Effector memory CD4-positive, alpha-beta T cell (primary cell): Measurements from ENCODE around the gene SEMA5A.

Source experiments
- DNase-seq, 3 donors: peaks; one replicate each; pipeline ENCODE4 v3.0.0-alpha.2; 2020
- H3K27ac ChIP-seq: 2 replicates; pipeline ENCODE4 v1.7.0; 2013; ENCODE audit warnings: mild to moderate bottlenecking, low read length, moderate library complexity; ENCODE audit not compliant: insufficient read depth, poor library complexity, severe bottlenecking
- H3K27me3 ChIP-seq: replicated peaks from 2 replicates; pipeline ENCODE4 v1.7.0; 2013; ENCODE audit warnings: mild to moderate bottlenecking, low read length; ENCODE audit not compliant: insufficient read depth, control insufficient read depth, poor library complexity, severe bottlenecking
- H3K36me3 ChIP-seq: 2 replicates; pipeline ENCODE4 v1.7.0; 2013; ENCODE audit warnings: mild to moderate bottlenecking, low read length, moderate library complexity; ENCODE audit not compliant: control insufficient read depth, insufficient read depth
- H3K4me1 ChIP-seq: 2 replicates; pipeline ENCODE4 v1.7.0; 2013; ENCODE audit warnings: low read length, mild to moderate bottlenecking; ENCODE audit not compliant: control insufficient read depth, insufficient read depth, poor library complexity, severe bottlenecking
- H3K4me3 ChIP-seq: 2 replicates; pipeline ENCODE4 v1.7.0; 2013; ENCODE audit warnings: low read length, low read depth, mild to moderate bottlenecking; ENCODE audit not compliant: insufficient read depth, poor library complexity, severe bottlenecking
- H3K9me3 ChIP-seq: 2 replicates; pipeline ENCODE4 v1.7.0; 2013; ENCODE audit warnings: mild to moderate bottlenecking, low read length, moderate library complexity; ENCODE audit not compliant: control insufficient read depth

SEMA5A gene

DNA sequence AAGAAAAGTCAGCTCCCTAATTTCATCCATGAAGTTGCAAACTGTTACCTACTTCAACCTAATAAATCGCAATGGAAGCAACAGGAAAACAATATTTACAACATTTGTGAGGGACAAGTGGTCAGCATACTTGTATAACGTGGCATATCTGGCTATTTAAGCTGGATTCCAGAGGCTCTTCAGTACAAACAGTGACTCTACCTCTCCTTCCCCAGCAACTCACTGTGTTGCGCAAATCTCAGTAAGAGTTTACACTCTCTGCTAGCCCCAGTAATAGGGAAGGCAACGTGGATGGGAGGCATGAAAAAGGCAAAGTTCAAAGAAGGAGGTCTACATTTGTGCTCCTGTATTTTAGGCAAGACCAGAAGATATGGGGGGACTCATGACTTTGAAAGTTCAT is 18.9 kb upstream of the SEMA5A start:
- Histone ChIP-seq H3K27ac (no peak overlapping the region), H3K9me3 (no peaks in the 10 kb centered on the region), H3K4me1 (no peaks in the 10 kb centered on the region), H3K27me3 (no peaks in the 10 kb centered on the region), H3K4me3 (no peak overlapping the region), H3K36me3 (no peaks in the 10 kb centered on the region)
- DNase-seq, result no peak

GRCh38 chr5:9562141-9562540 is 16.3 kb upstream of the SEMA5A start:
- H3K4me1 ChIP-seq, result no peaks in the 10 kb centered on the region
- no peaks in the 10 kb centered on the region for H3K36me3 ChIP-seq
- no peak overlapping the region for H3K4me3 ChIP-seq
- no peaks in the 10 kb centered on the region for H3K9me3 ChIP-seq
- DNase-seq, result no peak
- H3K27ac ChIP-seq, result no peak overlapping the region
- no peaks in the 10 kb centered on the region for H3K27me3 ChIP-seq

DNA sequence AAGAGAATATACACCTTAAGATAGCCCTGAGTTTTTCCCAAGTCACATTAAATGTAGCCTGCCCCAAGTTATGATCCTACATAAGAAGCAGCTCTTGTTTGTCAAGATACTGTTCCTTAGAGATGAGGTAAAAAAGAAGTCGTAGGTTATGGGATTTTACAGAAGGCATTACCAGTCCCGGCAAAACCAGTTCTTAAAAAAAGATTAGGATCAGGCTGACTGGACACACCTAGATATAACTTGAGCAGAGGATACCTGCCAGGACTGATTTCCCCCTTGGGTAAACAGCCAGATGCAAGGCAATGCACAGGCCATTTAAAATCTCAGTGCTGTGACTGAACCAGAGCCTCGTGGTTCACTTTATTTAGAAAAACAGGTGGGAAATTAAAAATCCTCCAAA is 14.1 kb upstream of the SEMA5A start:
- no peak for DNase-seq
- no peaks in the 10 kb centered on the region for H3K9me3 ChIP-seq
- no peak overlapping the region for H3K27ac ChIP-seq
- no peaks in the 10 kb centered on the region for H3K36me3 ChIP-seq
- no peaks in the 10 kb centered on the region for H3K4me1 ChIP-seq
- H3K4me3 ChIP-seq, result no peak overlapping the region
- H3K27me3 ChIP-seq, result no peaks in the 10 kb centered on the region

DNA sequence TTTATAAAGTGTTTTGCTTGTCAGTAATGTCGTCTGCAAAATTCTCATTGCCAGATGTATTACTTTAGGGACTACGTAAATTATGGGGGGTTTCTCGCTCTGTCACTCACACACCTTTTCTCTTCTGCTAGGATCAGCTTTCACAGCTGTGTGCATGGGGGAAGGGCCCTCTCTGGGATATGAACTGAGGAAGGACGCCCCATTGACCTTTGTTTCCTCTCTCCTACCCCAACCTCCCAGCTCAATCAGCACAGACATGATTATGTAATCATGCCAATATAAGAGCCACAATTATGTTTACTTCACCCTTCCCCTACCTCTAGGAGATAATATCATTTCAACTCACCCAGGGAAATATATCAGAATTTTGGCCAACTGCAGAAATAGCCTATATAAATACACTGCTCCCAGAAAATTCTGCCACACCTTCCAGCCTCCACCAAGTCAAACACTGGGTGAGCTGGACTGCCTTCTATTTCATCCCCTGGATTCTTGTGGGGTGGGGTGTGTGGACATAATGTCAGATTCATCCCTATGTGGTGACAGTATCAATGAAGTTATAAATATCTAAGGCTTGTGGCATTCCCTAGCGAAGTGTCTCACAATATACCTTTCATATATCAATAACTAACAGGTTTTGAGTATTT is 12.6 kb upstream of the SEMA5A start:
- Histone ChIP-seq H3K9me3 (no peaks in the 10 kb centered on the region), H3K27ac (no peak overlapping the region), H3K4me3 (no peak overlapping the region), H3K36me3 (no peaks in the 10 kb centered on the region), H3K4me1 (no peaks in the 10 kb centered on the region), H3K27me3 (no peaks in the 10 kb centered on the region)
- DNase-seq, result no peak

- no peak overlapping the region for H3K27ac ChIP-seq
- H3K9me3 ChIP-seq, result no peaks in the 10 kb centered on the region
- no peak overlapping the region for H3K4me3 ChIP-seq
- no peaks in the 10 kb centered on the region for H3K36me3 ChIP-seq
- no peaks in the 10 kb centered on the region for H3K27me3 ChIP-seq
- no peaks in the 10 kb centered on the region for H3K4me1 ChIP-seq
- DNase-seq, result no peak
Measured at GRCh38 chr5:9557696-9558095, 11.8 kb upstream of the SEMA5A start.

GRCh38 chr5:9555961-9556360 is 10.1 kb upstream of the SEMA5A start:
- DNase-seq, result no peak
- Histone ChIP-seq H3K27me3 (no peaks in the 10 kb centered on the region), H3K9me3 (no peaks in the 10 kb centered on the region), H3K27ac (no peak overlapping the region), H3K36me3 (no peaks in the 10 kb centered on the region), H3K4me1 (no peaks in the 10 kb centered on the region), H3K4me3 (no peak overlapping the region)

- no peak overlapping the region for H3K27ac ChIP-seq
- no peaks in the 10 kb centered on the region for H3K36me3 ChIP-seq
Measured at GRCh38 chr5:9554122-9554521, 8.2 kb upstream of the SEMA5A start.

GRCh38 chr5:9553561-9553960 is 7.7 kb upstream of the SEMA5A start:
- H3K4me3 ChIP-seq, result no peak overlapping the region
- no peaks in the 10 kb centered on the region for H3K36me3 ChIP-seq
- H3K9me3 ChIP-seq, result no peaks in the 10 kb centered on the region
- DNase-seq, result no peak
- no peaks in the 10 kb centered on the region for H3K4me1 ChIP-seq
- no peaks in the 10 kb centered on the region for H3K27me3 ChIP-seq
- no peak overlapping the region for H3K27ac ChIP-seq

More at GRCh38 chr5:9554122-9554521, 8.2 kb upstream of the SEMA5A start:
- no peaks in the 10 kb centered on the region for H3K9me3 ChIP-seq
- no peak overlapping the region for H3K4me3 ChIP-seq
- no peaks in the 10 kb centered on the region for H3K27me3 ChIP-seq
- DNase-seq, result no peak
- no peaks in the 10 kb centered on the region for H3K4me1 ChIP-seq

DNA sequence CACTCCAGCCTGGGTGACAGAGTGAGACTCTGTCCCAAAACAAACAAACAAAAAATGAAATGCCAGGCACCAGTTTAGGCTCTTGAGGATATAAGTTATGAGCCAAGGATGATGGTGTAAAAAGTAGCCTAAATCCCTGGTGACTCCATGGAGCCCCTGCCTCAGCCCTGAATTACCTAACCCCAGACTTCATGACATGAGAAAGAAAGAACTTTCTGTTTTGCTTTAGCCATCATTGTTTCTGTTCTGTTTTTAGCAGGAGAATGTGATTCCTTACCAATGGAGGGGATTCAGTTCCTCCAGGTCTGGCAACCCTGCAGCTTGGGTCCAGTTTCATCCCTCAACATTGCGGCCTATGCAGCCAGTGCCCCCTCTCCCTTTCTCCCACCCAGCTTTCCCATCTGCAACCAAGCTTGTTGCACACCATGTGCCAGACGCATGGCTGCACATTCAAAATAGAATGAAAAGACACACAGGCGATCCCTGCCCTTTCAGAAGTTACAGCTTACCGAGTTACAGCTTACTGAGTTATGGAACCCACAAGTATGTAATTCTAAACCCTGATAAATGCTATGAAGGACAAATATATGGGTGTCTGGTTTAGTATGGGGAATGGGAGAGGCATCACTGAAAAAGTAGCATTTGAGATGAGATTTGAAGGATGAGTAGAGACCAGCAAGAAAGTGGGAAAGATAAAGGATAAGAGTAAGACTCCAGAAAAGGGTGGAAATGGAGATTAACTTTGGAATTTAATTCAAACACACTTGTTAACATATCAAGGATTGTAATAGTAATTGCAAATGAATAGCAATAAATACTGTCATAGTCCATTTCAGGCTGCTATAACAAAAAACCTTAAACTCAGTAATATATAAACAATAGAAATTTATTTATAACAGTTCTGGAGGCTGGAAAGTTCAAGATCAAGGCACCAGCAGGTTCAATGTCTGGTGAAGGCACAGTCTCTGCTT is 6.0 kb upstream of the SEMA5A start:
- Histone ChIP-seq H3K27me3 (no peaks in the 10 kb centered on the region), H3K4me1 (no peaks in the 10 kb centered on the region)

GRCh38 chr5:9549941-9550340 is 4.1 kb upstream of the SEMA5A start:
- H3K27me3 ChIP-seq, result no peaks in the 10 kb centered on the region
- H3K4me3 ChIP-seq, result no peak overlapping the region
- DNase-seq, result no peak
- H3K9me3 ChIP-seq, result no peaks in the 10 kb centered on the region
- no peak overlapping the region for H3K27ac ChIP-seq
- H3K4me1 ChIP-seq, result peaks cover 5% of the 10 kb centered on the region
- no peaks in the 10 kb centered on the region for H3K36me3 ChIP-seq

More for the DNA sequence above, 6.0 kb upstream of the SEMA5A start:
- Histone ChIP-seq H3K36me3 (no peaks in the 10 kb centered on the region), H3K4me3 (no peak overlapping the region), H3K27ac (no peak overlapping the region), H3K9me3 (no peaks in the 10 kb centered on the region)
- no peak for DNase-seq
